ENCODE results near the gene SMIM9. TPM values are rescaled to one million over a fixed set of nuclear protein-coding genes. Genes with fewer than 3 reads are reported as not detected.

SMIM9 gene
- total and polyA plus RNA-seq, 2 donors from 2014 or later: not detected

- Histone ChIP-seq H3K9ac (ENCODE audit: low read length in 3 of 3) (no peak overlapping the region), H3K4me3 (ENCODE audit: low read length in 3 of 3) (no peak overlapping the region), H3K4me1 (ENCODE audit: control insufficient read depth in 2 of 3, insufficient read depth in 2 of 3, low read depth in 1 of 3, low read length in 3 of 3) (peaks cover 0 to 3% (median 0%) of the 10 kb centered on the region in 3 donors), H3K27me3 (ENCODE audit: control insufficient read depth, insufficient read depth, low read length) (no peaks in the 10 kb centered on the region), H3K36me3 (ENCODE audit: control insufficient read depth in 2 of 3, insufficient read depth in 3 of 3, low read length in 3 of 3) (no peaks in the 10 kb centered on the region), H3K9me3 (ENCODE audit: control insufficient read depth in 2 of 3, insufficient read depth in 1 of 3, low read length in 3 of 3) (no peaks in the 10 kb centered on the region), H3K27ac (ENCODE audit: low read depth in 2 of 2, low read length in 2 of 2) (no peak overlapping the region)
- intact Hi-C loops (cut with DNase I): no loop called here
- peak; percentile 53 for FAIRE-seq
- TF ChIP-seq CTCF (IDR thresholded peaks at IDR 0.05; ENCODE audit: borderline replicate concordance, extremely low read depth, insufficient read depth): no peak
- no peak for DNase-seq
Observed at GRCh38 chrX:154791467-154791866, 43.0 kb downstream of the SMIM9 start.

- Histone ChIP-seq H3K27me3 (ENCODE audit: control insufficient read depth, insufficient read depth, low read length) (no peaks in the 10 kb centered on the region), H3K4me1 (ENCODE audit: control insufficient read depth in 2 of 3, insufficient read depth in 2 of 3, low read depth in 1 of 3, low read length in 3 of 3) (no peaks in the 10 kb centered on the region), H3K9me3 (ENCODE audit: control insufficient read depth in 2 of 3, insufficient read depth in 1 of 3, low read length in 3 of 3) (no peaks in the 10 kb centered on the region), H3K36me3 (ENCODE audit: control insufficient read depth in 2 of 3, insufficient read depth in 3 of 3, low read length in 3 of 3) (peaks cover 0 to 2% (median 0%) of the 10 kb centered on the region in 3 donors), H3K9ac (ENCODE audit: low read length in 3 of 3) (no peak overlapping the region), H3K4me3 (ENCODE audit: low read length in 3 of 3) (no peak overlapping the region), H3K27ac (ENCODE audit: low read depth in 2 of 2, low read length in 2 of 2) (no peak overlapping the region)
- TF ChIP-seq CTCF (IDR thresholded peaks at IDR 0.05; ENCODE audit: borderline replicate concordance, extremely low read depth, insufficient read depth): no peak
- intact Hi-C loops (cut with DNase I): no loop called here
- FAIRE-seq: no peak
- DNase-seq: no peak
Observed at GRCh38 chrX:154785716-154786115, 48.7 kb downstream of the SMIM9 start.

GRCh38 chrX:154784149-154784995 is 50.1 kb downstream of the SMIM9 start:
- Histone ChIP-seq H3K36me3 (ENCODE audit: control insufficient read depth in 2 of 3, insufficient read depth in 3 of 3, low read length in 3 of 3) (peaks cover 0 to 2% (median 0%) of the 10 kb centered on the region in 3 donors), H3K9me3 (ENCODE audit: control insufficient read depth in 2 of 3, insufficient read depth in 1 of 3, low read length in 3 of 3) (no peaks in the 10 kb centered on the region), H3K4me3 (ENCODE audit: low read length in 3 of 3) (no peak overlapping the region), H3K4me1 (ENCODE audit: control insufficient read depth in 2 of 3, insufficient read depth in 2 of 3, low read depth in 1 of 3, low read length in 3 of 3) (no peaks in the 10 kb centered on the region), H3K27me3 (ENCODE audit: control insufficient read depth, insufficient read depth, low read length) (no peaks in the 10 kb centered on the region), H3K27ac (ENCODE audit: low read depth in 2 of 2, low read length in 2 of 2) (no peak overlapping the region), H3K9ac (ENCODE audit: low read length in 3 of 3) (no peak overlapping the region)
- intact Hi-C loops (cut with DNase I): no loop called here
- FAIRE-seq (no peak), DNase-seq (no peak)
- TF ChIP-seq CTCF (IDR thresholded peaks at IDR 0.05; ENCODE audit: borderline replicate concordance, extremely low read depth, insufficient read depth): no peak

All from kidney (tissue), 14 donors.